HG02678 (cell line): ENCODE measurements around the gene NAA50.

Experiments
- ATAC-seq: cut with Tn5 transposase; IDR thresholded peaks from one replicate; pipeline ENCODE4 v1.9.1; 2021; ENCODE audit warnings: mild to moderate bottlenecking, moderate library complexity; ENCODE audit not compliant: unreplicated experiment

NAA50 gene

GRCh38 chr3:113690482-113690881 is 55.6 kb downstream of the NAA50 start:
- no peak for ATAC-seq

- ATAC-seq: no peak
These were observed 59.9 kb downstream of the NAA50 start for GRCh38 chr3:113685956-113686721.

GRCh38 chr3:113685124-113685523 is 60.9 kb downstream of the NAA50 start:
- no peak for ATAC-seq

- ATAC-seq: no peak
These were observed 61.7 kb downstream of the NAA50 start for GRCh38 chr3:113684271-113684819.

- no peak for ATAC-seq
These were observed 67.3 kb downstream of the NAA50 start for GRCh38 chr3:113678773-113679172.

GRCh38 chr3:113677737-113678136 is 68.3 kb downstream of the NAA50 start:
- no peak for ATAC-seq

- ATAC-seq: no peak
These were observed 69.8 kb downstream of the NAA50 start for GRCh38 chr3:113676261-113676660.

GRCh38 chr3:113673593-113673992 is 72.5 kb downstream of the NAA50 start:
- ATAC-seq: no peak

GRCh38 chr3:113668015-113668414 is 78.0 kb downstream of the NAA50 start:
- no peak for ATAC-seq
